ENCODE data around the gene RSPH1.

DNA sequence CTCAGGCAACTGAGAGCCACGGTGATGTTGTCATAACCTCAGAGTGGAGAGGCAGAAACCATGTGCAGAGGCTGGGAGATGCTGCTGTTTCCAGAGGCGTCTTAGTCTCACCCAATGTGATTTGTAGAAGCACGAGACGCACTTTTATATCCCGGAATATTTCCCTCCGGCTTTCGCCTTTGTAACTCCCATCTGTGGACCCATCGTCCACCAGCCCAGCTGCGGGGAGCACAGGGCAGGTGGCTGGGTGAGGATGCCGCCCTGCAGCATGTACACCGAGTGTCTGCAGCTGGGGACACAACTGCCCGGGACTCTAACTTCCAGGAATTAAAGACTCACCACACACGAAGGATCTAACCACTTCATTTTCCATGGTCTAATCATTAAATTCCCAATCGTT, 48.8 kb downstream of the RSPH1 start:
- TF ChIP-seq CTCF (IDR thresholded peaks at IDR 0.05; ENCODE audit: borderline replicate concordance, extremely low read depth, low read length, poor library complexity, severe bottlenecking) (no peak), EZH2 (IDR thresholded peaks at IDR 0.05; ENCODE audit: borderline replicate concordance, low read depth, low read length, severe bottlenecking) (no peak)
